Erythroblast (primary cell): ENCODE measurements around the gene MIEF1.

Experiments
- GATA1 ChIP-seq: IDR thresholded peaks from 2 replicates; pipeline ENCODE4 v1.6.1; 2011; ENCODE audit warnings: low read depth, mild to moderate bottlenecking, control low read depth, low read length, moderate library complexity
- POLR2A ChIP-seq: IDR thresholded peaks from 2 replicates; pipeline ENCODE4 v1.6.1; 2011; ENCODE audit warnings: mild to moderate bottlenecking, low read length

DNA sequence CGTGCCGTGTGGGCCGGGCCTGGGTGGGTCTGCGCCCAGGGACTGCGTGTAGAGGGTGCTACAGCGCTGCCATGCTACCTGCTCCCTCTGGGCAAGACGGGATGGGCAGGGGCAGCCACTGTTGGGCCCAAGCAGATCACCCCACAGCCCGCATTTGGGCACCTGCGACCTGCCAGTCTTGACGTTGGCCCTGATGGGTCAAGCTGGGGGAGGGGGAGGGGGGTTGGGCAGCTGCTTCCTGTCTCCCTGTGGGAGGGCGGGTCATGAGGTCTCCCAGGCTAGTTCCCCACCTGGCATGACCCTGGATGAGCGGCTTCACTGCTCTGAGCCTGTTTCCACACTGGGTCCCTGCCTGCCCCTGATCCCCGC lies 33.3 kb downstream of the MIEF1 start:
- no peak for TF ChIP-seq POLR2A
- TF ChIP-seq GATA1: no peak
